Prostate gland (tissue), 2 donors: ENCODE results near the gene ZMYND10. TPM values are rescaled to one million over a fixed set of nuclear protein-coding genes. Genes with fewer than 3 reads are reported as not detected.

Source experiments
- DNase-seq: peaks from one replicate; pipeline ENCODE4 v3.0.0-alpha.2; 2019; ENCODE audit warnings: low spot score
- H3K27ac ChIP-seq, 2 donors: fragments of 200-600 bp; sonication (generic); 2 replicates each; pipeline ENCODE4 v1.5.1; 2017 to 2019
- H3K27me3 ChIP-seq: fragments of 200-600 bp; sonication (generic); replicated peaks from 2 replicates; pipeline ENCODE4 v1.5.1; 2019; ENCODE audit not compliant: insufficient read depth
- H3K36me3 ChIP-seq, 2 donors: fragments of 200-600 bp; sonication (generic); 1 replicate in 1 of 2; 2 replicates in 1 of 2; pipeline versions ENCODE4 v1.5.1 to v1.8.1; 2017 to 2019
- H3K4me1 ChIP-seq: fragments of 200-600 bp; sonication (generic); replicated peaks from 2 replicates; pipeline ENCODE4 v1.5.1; 2019
- H3K4me3 ChIP-seq, 2 donors: fragments of 200-600 bp; sonication (generic); 2 replicates each; pipeline ENCODE4 v1.5.1; 2017 to 2019
- H3K9me3 ChIP-seq: fragments of 200-600 bp; sonication (generic); 2 replicates; pipeline ENCODE4 v1.5.1; 2017
- CTCF ChIP-seq, 4 experiments: fragments of 200-600 bp in 2 of 4; fragments of 450-650 bp in 2 of 4; sonication (generic) in 2 of 4; IDR thresholded peaks; 1 replicate in 3 of 4; 2 replicates in 1 of 4; pipeline ENCODE4 v1.5.1; 2016 to 2019; ENCODE audit warnings: antibody characterized with exemption in 4 of 4, mild to moderate bottlenecking in 2 of 4, moderate library complexity in 2 of 4
- POLR2A ChIP-seq: fragments of 450-650 bp; IDR thresholded peaks from one replicate; pipeline ENCODE4 v1.6.1; 2016; ENCODE audit warnings: antibody characterized with exemption, mild to moderate bottlenecking
- POLR2AphosphoS5 ChIP-seq: sonication (generic); formaldehyde crosslinking; IDR thresholded peaks from one replicate; pipeline ENCODE4 v1.6.1; 2017; ENCODE audit warnings: antibody characterized with exemption
- WGBS: methylation state at CpG from one replicate; pipeline ENCODE4 v1.1.5; 2018; 5-methylcytosine and 5-hydroxymethylcytosine counted together
- intact Hi-C: fragments of 100-400 bp; cut with DNase I; formaldehyde crosslinking; loops from one replicate; pipeline ENCODE4 v1.14.2; 2022
- total RNA-seq, 2 donors: library from RNA; depleted of rRNA; stranded (reverse); fragments of >200 nt; gene quantifications; one replicate each; pipeline ENCODE4 v1.1.0, GENCODE V29; 2016

The ZMYND10 gene
- total RNA-seq, 2 donors from 2014 or later, result 1.6 to 41.9 TPM

- TF ChIP-seq POLR2A (no peak), POLR2AphosphoS5 (no peak), CTCF (IDR thresholded peaks at IDR 0.05) (no peak)
- Histone ChIP-seq H3K9me3 (no peaks in the 10 kb centered on the region), H3K27ac (no peak overlapping the region), H3K27me3 (no peaks in the 10 kb centered on the region), H3K4me3 (peak overlapping the region in 1 of 2 donors; percentile 31), H3K4me1 (peaks cover 23% of the 10 kb centered on the region), H3K36me3 (no peaks in the 10 kb centered on the region)
- no peak for DNase-seq
- intact Hi-C loops, result loop anchor here (10.0 kb wide), 1 partner anchor 1065 kb away; no protein-coding TSS in a partner anchor
- WGBS, result 93% methylated on average over 14 of the region's 14 CpGs
Observed at GRCh38 chr3:50339485-50340146, 5.9 kb downstream of the ZMYND10 start.

- no peak for TF ChIP-seq CTCF (IDR thresholded peaks at IDR 0.05)
- no peak for TF ChIP-seq POLR2A
- no peak for TF ChIP-seq POLR2AphosphoS5
- intact Hi-C loops, result no loop called here
- peak overlapping the region in 1 of 2 donors; percentile 95 for H3K27ac ChIP-seq
- peaks cover 26% of the 10 kb centered on the region for H3K4me1 ChIP-seq
- H3K27me3 ChIP-seq, result no peaks in the 10 kb centered on the region
- no peaks in the 10 kb centered on the region for H3K9me3 ChIP-seq
- no peaks in the 10 kb centered on the region for H3K36me3 ChIP-seq
- WGBS, result 82% methylated on average over 5 of the region's 5 CpGs
- no peak for DNase-seq
- no peak overlapping the region for H3K4me3 ChIP-seq
Observed at GRCh38 chr3:50338965-50339364, 6.6 kb downstream of the ZMYND10 start.

- TF ChIP-seq CTCF (IDR thresholded peaks at IDR 0.05) (no peak), POLR2A (peak; percentile 97), POLR2AphosphoS5 (peak; percentile 98)
- Histone ChIP-seq H3K9me3 (no peaks in the 10 kb centered on the region), H3K27me3 (no peaks in the 10 kb centered on the region), H3K36me3 (no peaks in the 10 kb centered on the region), H3K4me3 (peak overlapping the region; percentile 64 to 78), H3K4me1 (peaks cover 34% of the 10 kb centered on the region), H3K27ac (peak overlapping the region; percentile 93 to 95)
- under 1% methylated on average over 76 of the region's 79 CpGs for WGBS
- intact Hi-C loops, result no loop called here
- DNase-seq, result peak; percentile 99
Observed at GRCh38 chr3:50337175-50337861, 8.2 kb downstream of the ZMYND10 start.

- WGBS, result 0% methylated on average over 20 of the region's 31 CpGs
- peaks cover 0 to 3% of the 10 kb centered on the region in 2 donors for H3K36me3 ChIP-seq
- peaks cover 34% of the 10 kb centered on the region for H3K4me1 ChIP-seq
- peak overlapping the region; percentile 64 to 78 for H3K4me3 ChIP-seq
- intact Hi-C loops, result no loop called here
- TF ChIP-seq POLR2A, result no peak
- peak in 2 of 4 experiments; percentile 13 to 14 for TF ChIP-seq CTCF (IDR thresholded peaks at IDR 0.05)
- TF ChIP-seq POLR2AphosphoS5, result peak; percentile 17
- no peaks in the 10 kb centered on the region for H3K27me3 ChIP-seq
- H3K27ac ChIP-seq, result peak overlapping the region; percentile 93 to 95
- DNase-seq, result no peak
- H3K9me3 ChIP-seq, result no peaks in the 10 kb centered on the region
Observed at GRCh38 chr3:50336452-50337174, 8.9 kb downstream of the ZMYND10 start.
